HepG2 (cell line): ENCODE data around the gene RASAL3. TPM values are rescaled to one million over a fixed set of nuclear protein-coding genes. Genes with fewer than 3 reads are reported as not detected.

ENCODE experiments used
- CHD4 ChIP-seq: fragments of 200-600 bp; sonication (generic); IDR thresholded peaks from 2 replicates; pipeline ENCODE4 v1.7.0; 2017; ENCODE audit warnings: mild to moderate bottlenecking, low read length, borderline replicate concordance
- ESRRA ChIP-seq: sonication (generic); formaldehyde crosslinking; IDR thresholded peaks from 2 replicates; pipeline ENCODE4 v1.5.1; 2020; ENCODE audit warnings: mild to moderate bottlenecking, low read depth, missing genetic modification reagents
- FOXK1 ChIP-seq: sonication (generic); formaldehyde crosslinking; IDR thresholded peaks from 2 replicates; pipeline ENCODE4 v1.4.0; 2020; ENCODE audit warnings: low read depth, missing genetic modification reagents, borderline replicate concordance
- HHEX ChIP-seq: IDR thresholded peaks from 2 replicates; pipeline ENCODE4 v1.6.1; 2016; ENCODE audit warnings: control low read depth
- HNF1B ChIP-seq: sonication (generic); formaldehyde crosslinking; IDR thresholded peaks from 2 replicates; pipeline ENCODE4 v1.5.1; 2020; ENCODE audit warnings: mild to moderate bottlenecking, moderate library complexity, missing genetic modification reagents
- ISX ChIP-seq: sonication (generic); formaldehyde crosslinking; conservative IDR thresholded peaks from 2 replicates; pipeline ENCODE4 v1.5.0; 2020; ENCODE audit warnings: missing genetic modification reagents
- NPAS2 ChIP-seq: sonication (generic); formaldehyde crosslinking; IDR thresholded peaks from 2 replicates; pipeline ENCODE4 v1.8.0; 2022; ENCODE audit warnings: mild to moderate bottlenecking, missing genetic modification reagents, borderline replicate concordance
- PCBP2 ChIP-seq: fragments of 200-400 bp; formaldehyde crosslinking; optimal IDR thresholded peaks from 2 replicates; pipeline ENCODE3; 2018; ENCODE audit warnings: low read length, low read depth; ENCODE audit not compliant: poor library complexity, severe bottlenecking
- ZBTB46 ChIP-seq: sonication (generic); formaldehyde crosslinking; IDR thresholded peaks from 2 replicates; pipeline ENCODE4 v1.4.0; 2020; ENCODE audit warnings: mild to moderate bottlenecking, missing genetic modification reagents, borderline replicate concordance
- polyA plus RNA-seq, 8 experiments: library from polyadenylated mRNA; depleted of rRNA in 3 of 8; stranded (reverse) in 7 of 8; unstranded in 1 of 8; fragments of >200 nt; fragmentation: Illumina TruSeq in 4 of 8; extraction: Trizol in 4 of 8; gene quantifications; 2 replicates each; pipeline versions ENCODE4 v1.2.1 to v1.2.3, GENCODE V29; 2011 to 2016; ENCODE audit warnings: low read depth in 4 of 8, missing spikeins in 1 of 8, mixed read lengths in 1 of 8; ENCODE audit not compliant: insufficient read depth in 1 of 8
- total RNA-seq, 5 experiments: library from RNA; depleted of rRNA; stranded (reverse); fragments of >200 nt; fragmentation: Illumina TruSeq; extraction: Trizol; gene quantifications; 2 replicates each; pipeline ENCODE4 v1.2.3, GENCODE V29; 2016; ENCODE audit warnings: low read depth in 1 of 5
- TF ChIP-seq, protein P1 (sequence below): sonication (generic); formaldehyde crosslinking; IDR thresholded peaks from 2 replicates; pipeline ENCODE4 v1.9.0; 2022; ENCODE audit warnings: low read depth, missing genetic modification reagents
- TF ChIP-seq, protein P2 (sequence below): sonication (generic); formaldehyde crosslinking; IDR thresholded peaks from 2 replicates; pipeline ENCODE4 v1.4.0; 2020; ENCODE audit warnings: missing genetic modification reagents
- TF ChIP-seq, protein P3 (sequence below): sonication (generic); formaldehyde crosslinking; IDR thresholded peaks from one replicate; pipeline ENCODE4 v1.5.1; 2020; ENCODE audit warnings: mild to moderate bottlenecking, missing genetic modification reagents; ENCODE audit errors: not compliant biosample characterization

Gene RASAL3
- total and polyA plus RNA-seq, 2 of the 13 experiments (the other 11 are each of a cell fraction or from before 2014, with no cell fraction given), result not detected

GRCh38 chr19:15468675-15469512 is 4.5 kb upstream of the RASAL3 start (continued):
- no peak for TF ChIP-seq ISX (CRISPR knock-in tag)
- no peak for TF ChIP-seq PCBP2
- no peak for TF ChIP-seq CHD4
- no peak for TF ChIP-seq ZBTB46 (CRISPR knock-in tag)
- TF ChIP-seq ESRRA (CRISPR knock-in tag), result peak; percentile 85; the same call in 1 of the 2 replicates
- 0 out of 2 replicates have a peak, but pooled peaks have one; percentile 29 for TF ChIP-seq HNF1B (CRISPR knock-in tag)
- TF ChIP-seq, protein P1, sequence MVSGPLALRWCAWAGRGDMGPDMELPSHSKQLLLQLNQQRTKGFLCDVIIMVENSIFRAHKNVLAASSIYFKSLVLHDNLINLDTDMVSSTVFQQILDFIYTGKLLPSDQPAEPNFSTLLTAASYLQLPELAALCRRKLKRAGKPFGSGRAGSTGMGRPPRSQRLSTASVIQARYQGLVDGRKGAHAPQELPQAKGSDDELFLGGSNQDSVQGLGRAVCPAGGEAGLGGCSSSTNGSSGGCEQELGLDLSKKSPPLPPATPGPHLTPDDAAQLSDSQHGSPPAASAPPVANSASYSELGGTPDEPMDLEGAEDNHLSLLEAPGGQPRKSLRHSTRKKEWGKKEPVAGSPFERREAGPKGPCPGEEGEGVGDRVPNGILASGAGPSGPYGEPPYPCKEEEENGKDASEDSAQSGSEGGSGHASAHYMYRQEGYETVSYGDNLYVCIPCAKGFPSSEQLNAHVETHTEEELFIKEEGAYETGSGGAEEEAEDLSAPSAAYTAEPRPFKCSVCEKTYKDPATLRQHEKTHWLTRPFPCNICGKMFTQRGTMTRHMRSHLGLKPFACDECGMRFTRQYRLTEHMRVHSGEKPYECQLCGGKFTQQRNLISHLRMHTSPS (CRISPR knock-in tag), result peak; percentile 34; the same call in 1 of the 2 replicates
- peak; percentile 78 for TF ChIP-seq HHEX (CRISPR knock-in tag)
- TF ChIP-seq NPAS2 (CRISPR knock-in tag), result no peak
- TF ChIP-seq, protein P2, sequence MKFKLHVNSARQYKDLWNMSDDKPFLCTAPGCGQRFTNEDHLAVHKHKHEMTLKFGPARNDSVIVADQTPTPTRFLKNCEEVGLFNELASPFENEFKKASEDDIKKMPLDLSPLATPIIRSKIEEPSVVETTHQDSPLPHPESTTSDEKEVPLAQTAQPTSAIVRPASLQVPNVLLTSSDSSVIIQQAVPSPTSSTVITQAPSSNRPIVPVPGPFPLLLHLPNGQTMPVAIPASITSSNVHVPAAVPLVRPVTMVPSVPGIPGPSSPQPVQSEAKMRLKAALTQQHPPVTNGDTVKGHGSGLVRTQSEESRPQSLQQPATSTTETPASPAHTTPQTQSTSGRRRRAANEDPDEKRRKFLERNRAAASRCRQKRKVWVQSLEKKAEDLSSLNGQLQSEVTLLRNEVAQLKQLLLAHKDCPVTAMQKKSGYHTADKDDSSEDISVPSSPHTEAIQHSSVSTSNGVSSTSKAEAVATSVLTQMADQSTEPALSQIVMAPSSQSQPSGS (CRISPR knock-in tag), result peak; percentile 65; the same call in 1 of the 2 replicates
- peak; percentile 38; the same call in 1 of the 2 replicates for TF ChIP-seq FOXK1 (CRISPR knock-in tag)
- TF ChIP-seq, protein P3, sequence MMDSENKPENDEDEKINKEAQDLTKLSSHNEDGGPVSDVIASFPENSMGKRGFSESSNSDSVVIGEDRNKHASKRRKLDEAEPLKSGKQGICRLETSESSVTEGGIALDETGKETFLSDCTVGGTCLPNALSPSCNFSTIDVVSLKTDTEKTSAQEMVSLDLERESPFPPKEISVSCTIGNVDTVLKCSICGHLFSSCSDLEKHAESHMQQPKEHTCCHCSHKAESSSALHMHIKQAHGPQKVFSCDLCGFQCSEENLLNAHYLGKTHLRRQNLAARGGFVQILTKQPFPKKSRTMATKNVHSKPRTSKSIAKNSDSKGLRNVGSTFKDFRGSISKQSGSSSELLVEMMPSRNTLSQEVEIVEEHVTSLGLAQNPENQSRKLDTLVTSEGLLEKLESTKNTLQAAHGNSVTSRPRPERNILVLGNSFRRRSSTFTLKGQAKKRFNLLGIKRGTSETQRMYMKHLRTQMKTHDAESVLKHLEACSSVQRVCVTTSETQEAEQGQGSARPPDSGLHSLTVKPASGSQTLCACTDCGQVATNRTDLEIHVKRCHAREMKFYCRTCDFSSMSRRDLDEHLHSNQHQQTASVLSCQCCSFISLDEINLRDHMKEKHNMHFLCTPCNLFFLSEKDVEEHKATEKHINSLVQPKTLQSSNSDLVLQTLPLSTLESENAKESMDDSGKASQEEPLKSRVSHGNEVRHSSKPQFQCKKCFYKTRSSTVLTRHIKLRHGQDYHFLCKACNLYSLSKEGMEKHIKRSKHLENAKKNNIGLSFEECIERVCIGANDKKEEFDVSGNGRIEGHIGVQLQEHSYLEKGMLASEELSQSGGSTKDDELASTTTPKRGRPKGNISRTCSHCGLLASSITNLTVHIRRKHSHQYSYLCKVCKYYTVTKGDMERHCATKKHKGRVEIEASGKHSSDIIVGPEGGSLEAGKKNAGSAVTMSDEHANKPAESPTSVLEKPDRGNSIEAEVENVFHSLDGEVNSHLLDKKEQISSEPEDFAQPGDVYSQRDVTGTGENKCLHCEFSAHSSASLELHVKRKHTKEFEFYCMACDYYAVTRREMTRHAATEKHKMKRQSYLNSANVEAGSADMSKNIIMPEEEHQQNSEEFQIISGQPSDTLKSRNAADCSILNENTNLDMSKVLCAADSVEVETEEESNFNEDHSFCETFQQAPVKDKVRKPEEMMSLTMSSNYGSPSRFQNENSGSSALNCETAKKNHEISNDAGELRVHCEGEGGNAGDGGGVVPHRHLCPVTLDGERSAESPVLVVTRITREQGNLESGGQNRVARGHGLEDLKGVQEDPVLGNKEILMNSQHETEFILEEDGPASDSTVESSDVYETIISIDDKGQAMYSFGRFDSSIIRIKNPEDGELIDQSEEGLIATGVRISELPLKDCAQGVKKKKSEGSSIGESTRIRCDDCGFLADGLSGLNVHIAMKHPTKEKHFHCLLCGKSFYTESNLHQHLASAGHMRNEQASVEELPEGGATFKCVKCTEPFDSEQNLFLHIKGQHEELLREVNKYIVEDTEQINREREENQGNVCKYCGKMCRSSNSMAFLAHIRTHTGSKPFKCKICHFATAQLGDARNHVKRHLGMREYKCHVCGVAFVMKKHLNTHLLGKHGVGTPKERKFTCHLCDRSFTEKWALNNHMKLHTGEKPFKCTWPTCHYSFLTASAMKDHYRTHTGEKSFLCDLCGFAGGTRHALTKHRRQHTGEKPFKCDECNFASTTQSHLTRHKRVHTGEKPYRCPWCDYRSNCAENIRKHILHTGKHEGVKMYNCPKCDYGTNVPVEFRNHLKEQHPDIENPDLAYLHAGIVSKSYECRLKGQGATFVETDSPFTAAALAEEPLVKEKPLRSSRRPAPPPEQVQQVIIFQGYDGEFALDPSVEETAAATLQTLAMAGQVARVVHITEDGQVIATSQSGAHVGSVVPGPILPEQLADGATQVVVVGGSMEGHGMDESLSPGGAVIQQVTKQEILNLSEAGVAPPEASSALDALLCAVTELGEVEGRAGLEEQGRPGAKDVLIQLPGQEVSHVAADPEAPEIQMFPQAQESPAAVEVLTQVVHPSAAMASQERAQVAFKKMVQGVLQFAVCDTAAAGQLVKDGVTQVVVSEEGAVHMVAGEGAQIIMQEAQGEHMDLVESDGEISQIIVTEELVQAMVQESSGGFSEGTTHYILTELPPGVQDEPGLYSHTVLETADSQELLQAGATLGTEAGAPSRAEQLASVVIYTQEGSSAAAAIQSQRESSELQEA (CRISPR knock-in tag), result no peak
